ENCODE measurements around the gene DMC1. TPM values are rescaled to one million over a fixed set of nuclear protein-coding genes. Genes with fewer than 3 reads are reported as not detected.
"Not testable (repeated sequence)": the region's sequence is repeated elsewhere in the genome, so short reads cannot be mapped to it uniquely, and the experiment has no call there.

DMC1 gene
- total RNA-seq: 10 to 100 TPM in 1 of 7 donors, 1 to 10 TPM in 5, under 1 TPM in 1; 0.95 to 12.2 (median 2.1) TPM
- 1 to 10 TPM in 1 of 2 donors, under 1 TPM in 1; 0.82 to 2.1 TPM for polyA plus RNA-seq
- long read RNA-seq, donor 1, partial matches to known transcripts: 1 of 8 reads
- long read RNA-seq, donor 1, other reads (novel, unspliced or antisense): 6 of 8 reads
- long read RNA-seq, donor 2, transcript DMC1-201 (14 exons, 2,371 nt): major isoform, 9 of 20 reads
- long read RNA-seq, donor 2, partial matches to known transcripts: 8 of 20 reads
- long read RNA-seq, donor 2, other reads (novel, unspliced or antisense): 0 of 20 reads
- long read RNA-seq, donor 3, partial matches to known transcripts: 1 of 4 reads
- long read RNA-seq, donor 3, other reads (novel, unspliced or antisense): 2 of 4 reads

GRCh38 chr22:38569972-38570778 lies at the start of gene DMC1:
Gene DMC1, minus strand, starts transcription at chr22:38570183. Its CDS starts 1,927 bp downstream, at chr22:38568256.
- H3K36me3 ChIP-seq: no peaks in the 10 kb centered on the region
- intact Hi-C loops (cut with DNase I): loop anchor here in 2 of 4 donors (5.0 to 10.0 kb wide), 4 partner anchors 65 to 518 kb away; partner anchors contain the start of genes DDX17 (in 1 of the 2) and PICK1 (in 1 of the 2)
- WGBS, 3 donors: 1 to 2% (median 2%) methylated on average over 54 to 63 of the region's 64 CpGs
- peak within 1 kb of the TSS; percentile 65 to 85 for H3K27ac ChIP-seq
- H3K4me1 ChIP-seq (ENCODE audit: insufficient read depth): peaks cover 2% of the 10 kb centered on the region
- H3K27me3 ChIP-seq: no peaks in the 10 kb centered on the region
- TF ChIP-seq EP300 (IDR thresholded peaks at IDR 0.05): no peak
- peak in 1 of 3 donors; percentile 19 for TF ChIP-seq CTCF (IDR thresholded peaks at IDR 0.05)
- peak; percentile 47 for TF ChIP-seq POLR2A (IDR thresholded peaks at IDR 0.05)
- peak; percentile 96 to 98 (median 98) for DNase-seq
- H3K9me3 ChIP-seq: no peaks in the 10 kb centered on the region
- H3K4me3 ChIP-seq: peak within 1 kb of the TSS; percentile 74

- no peak overlapping the region for H3K4me3 ChIP-seq
Observed at GRCh38 chr22:38618682-38619081, 48.7 kb upstream of the DMC1 start.

GRCh38 chr22:38618258-38618657 lies 48.3 kb upstream of the DMC1 start:
- no peaks in the 10 kb centered on the region for H3K27me3 ChIP-seq
- H3K4me1 ChIP-seq (ENCODE audit: insufficient read depth): no peaks in the 10 kb centered on the region
- H3K9me3 ChIP-seq: no peaks in the 10 kb centered on the region
- 94 to 100% (median 97%) methylated on average over 1 of the region's 1 CpG for WGBS, 3 donors
- H3K36me3 ChIP-seq: no peaks in the 10 kb centered on the region
- no peak overlapping the region for H3K4me3 ChIP-seq
- H3K27ac ChIP-seq: no peak overlapping the region
- TF ChIP-seq EP300 (IDR thresholded peaks at IDR 0.05): no peak
- no peak for TF ChIP-seq POLR2A (IDR thresholded peaks at IDR 0.05)
- no peak for TF ChIP-seq CTCF (IDR thresholded peaks at IDR 0.05)
- intact Hi-C loops (cut with DNase I): no loop called here
- DNase-seq: no peak

More at GRCh38 chr22:38618682-38619081, 48.7 kb upstream of the DMC1 start:
- WGBS, 3 donors: 94 to 100% (median 96%) methylated on average over 2 of the region's 2 CpGs
- Histone ChIP-seq H3K36me3 (no peaks in the 10 kb centered on the region), H3K27me3 (no peaks in the 10 kb centered on the region), H3K27ac (no peak overlapping the region), H3K9me3 (no peaks in the 10 kb centered on the region), H3K4me1 (ENCODE audit: insufficient read depth) (no peaks in the 10 kb centered on the region)
- intact Hi-C loops (cut with DNase I): no loop called here
- DNase-seq: no peak
- TF ChIP-seq EP300 (IDR thresholded peaks at IDR 0.05) (no peak), CTCF (IDR thresholded peaks at IDR 0.05) (no peak), POLR2A (IDR thresholded peaks at IDR 0.05) (no peak)

- H3K27me3 ChIP-seq; H3K4me3 ChIP-seq; H3K27ac ChIP-seq; H3K4me1 ChIP-seq (ENCODE audit: insufficient read depth); H3K36me3 ChIP-seq; H3K9me3 ChIP-seq; DNase-seq; intact Hi-C loops (cut with DNase I): not testable (repeated sequence)
- 90 to 91% (median 90%) methylated on average over 9 of the region's 9 CpGs for WGBS, 3 donors
Observed at GRCh38 chr22:38615064-38615405, 45.1 kb upstream of the DMC1 start.

Data from ovary (tissue), 10 donors.